ENCODE data around the gene LAMP2.

Gene LAMP2

DNA sequence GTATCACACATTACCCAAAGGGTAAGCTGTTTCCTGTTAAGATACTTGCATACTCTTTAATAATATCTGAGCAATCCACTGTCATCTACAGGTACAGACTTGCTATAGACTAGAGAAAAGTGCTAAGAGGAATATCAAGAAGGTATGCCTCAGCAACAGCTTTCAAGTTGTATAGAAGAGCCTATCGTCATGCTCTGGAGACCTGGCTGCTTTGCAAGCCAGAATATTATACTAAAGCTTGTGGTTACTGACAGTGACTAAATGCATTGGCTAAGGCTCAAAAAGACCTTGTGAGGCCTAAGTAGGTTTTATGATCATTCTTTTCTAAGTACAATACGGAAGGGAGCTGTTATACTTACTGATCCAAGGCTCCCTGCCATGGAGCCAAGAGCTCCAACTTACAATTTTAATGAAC is 11.3 kb downstream of the LAMP2 start:
- DNase-seq (ENCODE audit: low spot score) (peak; percentile 79), FAIRE-seq (peak; percentile 95)

GRCh38 chrX:120456973-120457372 is 12.1 kb downstream of the LAMP2 start:
- DNase-seq (ENCODE audit: low spot score): peak; percentile 69
- FAIRE-seq: peak; percentile 96

DNA sequence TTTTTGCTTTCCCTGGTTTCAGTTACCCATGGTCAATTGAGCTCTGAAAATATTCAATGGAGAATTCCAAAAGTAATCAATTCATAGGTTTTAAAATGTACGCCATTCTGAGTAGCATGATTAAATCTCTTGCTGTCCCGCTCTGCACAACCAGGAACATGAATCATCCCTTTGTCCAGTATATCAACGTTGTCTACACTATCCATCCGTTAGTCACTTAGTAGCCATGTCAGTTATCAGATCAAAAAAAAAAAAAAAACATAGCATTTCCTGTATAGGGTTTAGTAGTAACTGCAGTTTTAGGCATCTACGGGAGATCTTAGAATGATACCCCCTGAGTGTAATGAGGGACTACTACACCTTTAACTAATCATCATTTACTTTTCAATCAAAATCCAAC is 15.1 kb downstream of the LAMP2 start:
- FAIRE-seq: peak; percentile 75
- peak; percentile 44 for DNase-seq (ENCODE audit: low spot score)

DNA sequence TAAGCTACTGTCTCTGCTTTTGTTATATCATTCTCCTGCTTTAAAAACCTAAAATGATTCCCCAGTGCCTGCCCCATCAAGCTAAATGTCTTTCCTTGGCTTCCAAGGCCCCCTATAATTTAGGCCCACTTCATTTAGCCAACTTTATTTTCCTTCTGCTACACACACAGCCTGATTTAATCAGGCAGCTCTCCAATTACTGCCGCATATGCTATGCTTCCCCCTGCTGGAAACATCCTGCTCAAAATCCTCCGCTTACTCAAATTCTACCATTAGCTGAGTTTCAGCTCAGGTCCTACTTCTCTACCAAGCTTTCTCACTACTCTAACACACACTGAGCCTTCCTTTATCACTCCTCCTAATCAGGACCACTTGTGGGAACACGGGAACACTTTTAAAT is 17.0 kb downstream of the LAMP2 start:
- DNase-seq (ENCODE audit: low spot score) (no peak), FAIRE-seq (no peak)

DNA sequence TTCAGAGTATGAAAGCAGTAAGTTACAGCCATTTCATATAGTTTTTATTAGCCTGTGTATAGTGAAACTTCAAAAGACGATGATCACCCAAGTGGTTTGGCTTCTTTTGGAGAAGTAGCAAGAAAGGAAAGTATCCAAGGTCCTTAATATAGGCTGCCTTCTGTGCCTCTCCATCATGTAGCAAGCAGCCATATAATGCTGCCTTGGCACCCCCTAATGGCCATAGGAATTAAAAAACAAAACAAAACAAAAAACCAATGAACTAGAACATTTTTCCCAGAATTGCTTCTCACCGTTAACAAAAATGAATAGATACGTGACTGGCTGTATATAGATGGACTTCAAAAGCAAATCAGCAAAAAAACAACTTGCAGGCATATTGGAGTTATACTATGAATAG is 18.9 kb downstream of the LAMP2 start:
- FAIRE-seq (no peak), DNase-seq (ENCODE audit: low spot score) (no peak)

- DNase-seq (ENCODE audit: low spot score) (no peak), FAIRE-seq (no peak)
Observed at GRCh38 chrX:120446498-120446897, 22.6 kb downstream of the LAMP2 start.

DNA sequence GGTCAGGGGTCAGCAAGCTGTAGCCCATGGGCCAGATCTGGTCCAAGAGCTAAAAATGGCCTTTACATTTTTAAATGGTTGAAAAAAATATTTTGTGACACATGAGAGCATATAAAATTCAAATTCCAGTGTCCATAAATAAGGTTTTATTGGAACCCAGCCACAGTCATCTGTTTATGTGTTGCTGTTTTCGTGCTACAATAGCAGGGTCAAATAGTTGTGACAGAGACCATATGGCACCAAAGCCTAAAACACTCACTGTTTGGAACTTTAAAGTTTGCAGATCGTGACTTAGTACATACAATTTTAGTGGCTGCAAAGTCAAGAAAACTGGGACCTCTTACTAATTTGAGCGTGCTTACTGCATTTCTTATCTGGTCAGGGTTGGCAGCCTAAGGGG is 29.2 kb downstream of the LAMP2 start:
- DNase-seq (ENCODE audit: low spot score) (no peak), FAIRE-seq (no peak)

GRCh38 chrX:120429776-120430540 is 39.1 kb downstream of the LAMP2 start:
- FAIRE-seq (no peak), DNase-seq (ENCODE audit: low spot score) (no peak)

DNA sequence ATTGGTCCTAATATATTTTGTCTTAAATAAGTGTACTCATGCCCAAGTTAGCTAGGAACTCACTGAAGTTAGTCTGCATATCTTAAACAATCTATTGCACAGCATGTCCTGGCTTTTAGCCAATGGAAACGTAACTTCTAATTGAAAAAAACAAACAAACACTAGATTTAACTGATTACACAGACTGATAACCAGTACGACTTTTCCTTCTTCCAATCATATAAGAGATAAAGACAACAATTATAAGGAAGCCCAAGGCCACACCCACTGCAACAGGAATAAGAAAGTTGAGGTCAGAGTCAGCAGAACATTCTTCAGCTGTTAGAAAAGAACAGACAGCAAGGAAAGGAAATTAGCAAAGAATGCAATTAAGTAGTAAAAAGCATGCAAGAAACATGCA is 40.8 kb downstream of the LAMP2 start:
- FAIRE-seq (no peak), DNase-seq (ENCODE audit: low spot score) (no peak)

DNA sequence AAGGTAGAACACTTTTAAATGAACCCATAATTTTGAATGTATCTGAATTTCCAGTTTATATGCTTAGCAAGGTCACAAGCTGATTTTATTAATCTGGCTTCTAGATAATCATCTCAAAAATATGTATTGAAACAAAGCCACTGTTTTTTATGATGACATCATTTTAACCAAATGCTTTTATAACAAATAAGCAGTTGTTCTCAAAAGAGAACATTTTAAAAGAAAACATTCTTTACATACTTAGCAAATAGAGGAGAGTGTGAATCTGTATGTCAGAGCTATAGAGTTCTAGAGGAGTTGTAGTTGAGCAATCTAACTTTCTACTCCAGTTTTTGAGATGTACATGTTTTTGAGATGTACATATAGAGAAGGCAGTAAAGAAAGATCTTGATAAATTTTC is 42.5 kb downstream of the LAMP2 start:
- no peak for FAIRE-seq
- no peak for DNase-seq (ENCODE audit: low spot score)

DNA sequence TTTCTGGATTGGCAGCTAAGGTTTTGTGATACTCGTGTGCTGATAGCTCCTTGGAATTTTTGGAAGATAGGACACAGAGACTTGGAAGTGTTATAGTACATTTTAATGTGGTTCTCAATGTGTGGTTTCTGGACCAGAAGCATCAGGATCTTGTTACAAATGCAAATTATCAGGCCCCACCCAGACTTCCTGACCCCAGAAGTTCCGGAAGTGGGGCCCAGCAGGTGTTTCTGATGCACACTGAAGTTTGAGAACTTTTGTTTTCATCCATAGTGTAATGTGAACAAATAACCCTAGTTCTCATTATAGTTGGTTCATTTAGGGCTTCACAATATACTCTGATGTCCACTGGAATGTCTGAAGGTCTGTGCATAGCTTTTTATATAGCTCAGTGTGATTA is 49.6 kb downstream of the LAMP2 start:
- no peak for DNase-seq (ENCODE audit: low spot score)
- no peak for FAIRE-seq

DNA sequence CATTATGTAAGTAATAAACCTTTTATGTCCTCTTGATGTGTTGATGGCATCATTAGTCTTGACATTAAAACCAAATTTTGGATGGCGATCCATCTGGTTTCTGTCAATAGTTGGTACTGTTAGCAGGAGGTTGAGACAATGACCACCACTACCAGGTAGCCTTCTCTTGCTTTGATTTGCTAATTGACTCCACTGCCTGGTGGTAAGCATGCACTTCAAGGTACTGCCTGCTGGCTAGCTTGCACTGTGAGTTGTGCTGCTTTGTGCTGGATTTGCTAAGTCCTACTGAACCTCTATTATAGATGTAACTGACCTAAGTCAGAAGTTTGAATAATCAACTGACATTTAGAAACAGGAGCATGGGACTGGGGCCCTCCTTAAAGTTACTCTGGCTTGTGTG is 60.9 kb downstream of the LAMP2 start:
- FAIRE-seq (no peak), DNase-seq (ENCODE audit: low spot score) (no peak)

DNA sequence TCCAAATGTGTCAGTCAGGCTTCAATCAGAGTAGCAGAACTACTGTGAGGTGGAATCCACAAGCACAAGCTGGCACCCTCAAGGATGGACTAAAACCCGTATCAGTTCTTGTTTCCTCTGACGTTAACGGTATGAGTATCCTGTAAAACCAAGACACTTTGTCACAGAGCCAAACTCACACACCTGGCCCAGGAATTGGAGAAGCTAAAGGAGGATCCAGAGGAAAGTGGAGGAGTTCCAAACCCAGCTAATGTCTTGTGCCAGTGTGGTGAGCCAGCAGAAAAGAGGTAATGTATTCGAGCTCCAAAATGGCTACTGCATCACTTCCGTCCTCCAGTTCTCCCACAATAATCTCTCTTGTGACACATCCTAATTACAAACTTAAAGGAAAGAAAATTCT is 62.5 kb downstream of the LAMP2 start:
- DNase-seq (ENCODE audit: low spot score): no peak

DNA sequence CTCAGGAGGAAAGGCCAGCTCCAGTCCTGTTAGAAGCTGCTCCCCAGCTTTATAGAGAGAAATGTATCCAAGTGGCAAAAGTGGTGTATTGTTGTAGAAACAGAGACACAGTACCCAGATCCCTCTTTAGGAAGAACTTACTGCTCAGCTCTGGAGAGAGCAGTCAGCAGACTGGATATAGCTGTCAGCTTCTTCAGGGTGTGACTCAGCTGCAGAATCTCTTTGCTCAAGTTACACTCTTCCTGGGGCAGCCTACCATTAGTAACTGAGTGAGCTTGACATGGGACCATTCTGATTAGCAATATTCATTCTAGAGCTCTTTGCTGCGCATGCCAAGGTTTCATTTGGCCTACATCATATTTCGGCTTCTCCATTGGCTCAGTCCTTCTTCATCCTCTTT is 66.7 kb downstream of the LAMP2 start:
- DNase-seq (ENCODE audit: low spot score) (no peak), FAIRE-seq (no peak)

More for the DNA sequence above, 62.5 kb downstream of the LAMP2 start:
- FAIRE-seq: no peak

DNA sequence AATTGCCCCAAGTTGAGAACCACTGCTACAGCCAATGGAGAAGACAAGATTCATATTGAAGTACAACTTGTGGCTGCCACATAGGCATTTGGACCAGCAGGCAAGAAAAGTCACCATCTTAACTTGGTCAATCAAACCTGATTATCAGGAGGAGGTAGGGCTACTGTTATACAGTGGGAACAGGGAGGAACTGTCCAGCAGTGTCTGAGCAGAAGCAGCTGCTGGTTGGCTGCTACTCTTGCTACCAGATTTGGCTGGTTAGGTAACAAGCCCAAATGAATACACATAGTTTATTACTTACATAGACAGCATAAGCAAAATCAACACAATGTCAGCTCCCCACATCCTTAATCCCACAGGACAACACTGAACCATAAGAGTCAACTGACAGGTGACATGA is 67.8 kb downstream of the LAMP2 start:
- no peak for DNase-seq (ENCODE audit: low spot score)
- no peak for FAIRE-seq

GRCh38 chrX:120380699-120381098 is 88.4 kb downstream of the LAMP2 start:
- DNase-seq (ENCODE audit: low spot score): peak; percentile 13

GRCh38 chrX:120379937-120380681 is 89.0 kb downstream of the LAMP2 start:
- no peak for FAIRE-seq

More at GRCh38 chrX:120380699-120381098, 88.4 kb downstream of the LAMP2 start:
- peak; percentile 52 for FAIRE-seq

GRCh38 chrX:120378570-120378969 is 90.5 kb downstream of the LAMP2 start:
- FAIRE-seq (no peak), DNase-seq (ENCODE audit: low spot score) (no peak)

More at GRCh38 chrX:120379937-120380681, 89.0 kb downstream of the LAMP2 start:
- no peak for DNase-seq (ENCODE audit: low spot score)
